WTC11 (cell line): ENCODE measurements around the gene TMED5. TPM values are rescaled to one million over a fixed set of nuclear protein-coding genes. Genes with fewer than 3 reads are reported as not detected.
A peak's percentile ranks its signal among the peaks of the same experiment; 100 is the strongest.

Experiments
- ATAC-seq: fragments of 200-7000 bp; cut with Tn5 transposase; 2 replicates; pipeline ENCODE4 v1.10.0; 2021; ENCODE audit warnings: mild to moderate bottlenecking, moderate library complexity
- CTCF ChIA-PET: fragments of 300-600 bp; sonication (Branson Sonifier 250); formaldehyde crosslinking; loops from one replicate; lab custom pipeline; 2021; ENCODE audit warnings: antibody characterized with exemption; lab: Charles Lee
- POLR2A ChIA-PET: fragments of 350-600 bp; sonication (Branson Sonifier 250); formaldehyde crosslinking; loops from one replicate; lab custom pipeline; 2021; ENCODE audit warnings: antibody characterized with exemption; lab: Charles Lee
- DNase-seq: peaks from one replicate; pipeline ENCODE4 v3.0.0; 2021; ENCODE audit warnings: low spot score
- H3K27ac Mint-ChIP-seq: 2 replicates; pipeline ENCODE4 v1.8.0; 2021; ENCODE audit warnings: mixed read lengths
- H3K27me3 Mint-ChIP-seq: 2 replicates; pipeline ENCODE4 v1.8.0; 2021; ENCODE audit warnings: low read depth, mild to moderate bottlenecking, moderate library complexity, mixed read lengths
- H3K36me3 Mint-ChIP-seq: 2 replicates; pipeline ENCODE4 v1.8.0; 2021; ENCODE audit warnings: mixed read lengths
- H3K4me1 Mint-ChIP-seq: 2 replicates; pipeline ENCODE4 v1.8.0; 2022; ENCODE audit warnings: mixed read lengths
- H3K4me3 Mint-ChIP-seq: 2 replicates; pipeline ENCODE4 v1.8.0; 2021; ENCODE audit warnings: mild to moderate bottlenecking, moderate library complexity, mixed read lengths
- H3K9me3 Mint-ChIP-seq: 2 replicates; pipeline ENCODE4 v1.8.0; 2021; ENCODE audit warnings: mixed read lengths
- ATF3 ChIP-seq: sonication (generic); formaldehyde crosslinking; conservative IDR thresholded peaks from 2 replicates; pipeline ENCODE4 v1.8.1; 2022; ENCODE audit warnings: mild to moderate bottlenecking, missing genetic modification reagents
- CREB1 ChIP-seq: sonication (generic); formaldehyde crosslinking; IDR thresholded peaks from 2 replicates; pipeline ENCODE4 v1.8.0; 2023; ENCODE audit warnings: mild to moderate bottlenecking, missing genetic modification reagents
- HMGXB4 ChIP-seq: sonication (generic); formaldehyde crosslinking; IDR thresholded peaks from 2 replicates; pipeline ENCODE4 v1.8.1; 2023; ENCODE audit warnings: mild to moderate bottlenecking, moderate library complexity, missing genetic modification reagents
- MAX ChIP-seq: sonication (generic); formaldehyde crosslinking; IDR thresholded peaks from 2 replicates; pipeline ENCODE4 v1.8.0; 2022; ENCODE audit warnings: mild to moderate bottlenecking, missing genetic modification reagents
- USF2 ChIP-seq: sonication (generic); formaldehyde crosslinking; IDR thresholded peaks from 2 replicates; pipeline ENCODE4 v1.8.1; 2023; ENCODE audit warnings: mild to moderate bottlenecking, missing genetic modification reagents, moderate library complexity
- ZBTB43 ChIP-seq: sonication (generic); formaldehyde crosslinking; IDR thresholded peaks from 2 replicates; pipeline ENCODE4 v1.8.1; 2023; ENCODE audit warnings: mild to moderate bottlenecking, missing genetic modification reagents
- ZNF671 ChIP-seq: fragments of 250-450 bp; sonication (Bioruptor Pico); IDR thresholded peaks from 2 replicates; pipeline ENCODE4 v1.8.0; 2021; ENCODE audit warnings: mild to moderate bottlenecking
- total RNA-seq: library from RNA; stranded (reverse); gene quantifications from 3 replicates; pipeline ENCODE4 v1.2.3, GENCODE V29; 2021

TMED5 gene
- total RNA-seq, 1 experiment from 2014 or later: 28.5 TPM

- TF ChIP-seq CREB1 (CRISPR knock-in tag): no peak
Observed at GRCh38 chr1:93106226-93106625, 74.0 kb downstream of the TMED5 start (continued).

- peak overlapping the region; percentile 64 for H3K27ac Mint-ChIP-seq
- H3K36me3 Mint-ChIP-seq: peaks cover 27% of the 10 kb centered on the region
- H3K4me1 Mint-ChIP-seq: peaks cover 50% of the 10 kb centered on the region
- POLR2A ChIA-PET: no interaction called here
- CTCF ChIA-PET: interaction anchor here (1.3 kb wide), 1 partner anchor 68 kb away, joined by 3 read pairs; no protein-coding TSS in a partner anchor
- no peak overlapping the region for H3K4me3 Mint-ChIP-seq
- H3K27me3 Mint-ChIP-seq: no peaks in the 10 kb centered on the region
- no peak for TF ChIP-seq MAX (CRISPR knock-in tag)
- no peak for TF ChIP-seq USF2 (CRISPR knock-in tag)
- TF ChIP-seq ATF3 (CRISPR knock-in tag): no peak
- no peak for TF ChIP-seq ZBTB43 (CRISPR knock-in tag)
- no peak for TF ChIP-seq ZNF671
- no peak for TF ChIP-seq HMGXB4 (CRISPR knock-in tag)
- no peaks in the 10 kb centered on the region for H3K9me3 Mint-ChIP-seq
- ATAC-seq (no peak), DNase-seq (no peak)
Observed at GRCh38 chr1:93102142-93102541, 78.1 kb downstream of the TMED5 start.

Other genes with a start within 250 kb of the TMED5 start
- gene DIPK1A, start 219.0 kb downstream of the TMED5 start, total RNA-seq: 4.4 to 4.8 TPM (median 4.7 TPM) in 3 replicates
- 111 to 120 TPM (median 113 TPM) in 3 replicates for gene MTF2, start 101.1 kb downstream of the TMED5 start, total RNA-seq
- 21.3 to 24.9 TPM (median 23.0 TPM) in 3 replicates for gene CCDC18, start 311 bp upstream of the TMED5 start, total RNA-seq
- gene DR1, start 165.5 kb upstream of the TMED5 start, total RNA-seq: 57.1 to 62.8 TPM (median 59.7 TPM) in 3 replicates